Gastrocnemius medialis (tissue), 4 donors: ENCODE results near the gene NKX1-1. TPM values are rescaled to one million over a fixed set of nuclear protein-coding genes. Genes with fewer than 3 reads are reported as not detected.

Experiments used
- ATAC-seq, 2 donors: fragments of 150-250 bp; one replicate each; pipeline ENCODE4 v1.9.1; 2016
- DNase-seq, 2 donors: peaks; one replicate each; pipeline ENCODE4 v3.0.0-alpha.2; 2019
- H3K27ac ChIP-seq, 4 donors: fragments of 200-600 bp; sonication (generic); 1 replicate in 1 of 4; 2 replicates in 3 of 4; pipeline ENCODE4 v1.5.1; 2016 to 2018; ENCODE audit warnings: mild to moderate bottlenecking in 2 of 4, moderate library complexity in 1 of 4
- H3K27me3 ChIP-seq, 3 donors: fragments of 200-600 bp; sonication (generic) in 2 of 3; 1 replicate in 1 of 3; 2 replicates in 2 of 3; pipeline versions ENCODE4 v1.5.1 to v1.6.0; 2016 to 2019; ENCODE audit warnings: mild to moderate bottlenecking in 1 of 3, moderate library complexity in 1 of 3
- H3K36me3 ChIP-seq, 2 donors: fragments of 200-600 bp; sonication (generic) in 1 of 2; one replicate each; pipeline ENCODE4 v1.5.1; 2017 to 2018
- H3K4me1 ChIP-seq, 2 donors: fragments of 200-600 bp; sonication (generic) in 1 of 2; one replicate each; pipeline ENCODE4 v1.5.1; 2016 to 2017; ENCODE audit warnings: mild to moderate bottlenecking in 2 of 2
- H3K4me3 ChIP-seq, 4 donors: fragments of 200-600 bp; sonication (generic) in 3 of 4; 1 replicate in 1 of 4; 2 replicates in 3 of 4; pipeline ENCODE4 v1.5.1; 2016 to 2019; ENCODE audit warnings: mild to moderate bottlenecking in 2 of 4
- H3K9me3 ChIP-seq, 3 donors: fragments of 200-600 bp; sonication (generic) in 2 of 3; 1 replicate in 1 of 3; 2 replicates in 2 of 3; pipeline ENCODE4 v1.5.1; 2016 to 2019
- POLR2A ChIP-seq, 2 donors: fragments of 450-650 bp; IDR thresholded peaks; one replicate each; pipeline ENCODE4 v1.6.1; 2017; ENCODE audit warnings: antibody characterized with exemption in 2 of 2, mild to moderate bottlenecking in 2 of 2, moderate library complexity in 2 of 2
- in situ Hi-C, 4 donors: fragments of 200-750 bp; cut with MboI; loops; one replicate each; pipeline versions ENCODE4 v1.15.0 to v1.8.0; 2017; ENCODE audit warnings: low sequenced_read_pairs in 4 of 4
- intact Hi-C: fragments of 100-400 bp; cut with DNase I; formaldehyde crosslinking; loops from one replicate; pipeline ENCODE4 v1.15.1; 2023; ENCODE audit warnings: low total_unique reads
- total RNA-seq, 4 donors: library from RNA; depleted of rRNA; stranded (reverse); fragments of >200 nt; gene quantifications; one replicate each; pipeline versions ENCODE4 v1.1.0 to v1.2.3, GENCODE V29; 2016
- TF ChIP-seq, protein P1 (sequence below), 5 experiments: fragments of 450-650 bp in 3 of 5; fragments of 200-600 bp in 2 of 5; sonication (generic) in 2 of 5; IDR thresholded peaks in 4 of 5; conservative IDR thresholded peaks in 1 of 5; 1 replicate in 4 of 5; 2 replicates in 1 of 5; pipeline ENCODE4 v1.5.1; 2016 to 2019; ENCODE audit warnings: antibody characterized with exemption in 5 of 5, mild to moderate bottlenecking in 3 of 5, moderate library complexity in 3 of 5

NKX1-1 gene
- total RNA-seq, 4 donors from 2014 or later, result not detected

GRCh38 chr4:1451106-1451751, 45.0 kb upstream of the NKX1-1 start:
- ATAC-seq, result no peak
- in situ Hi-C loops (no loop called here), intact Hi-C loops (no loop called here)
- Histone ChIP-seq H3K4me1 (no peaks in the 10 kb centered on the region), H3K4me3 (no peak overlapping the region), H3K9me3 (no peaks in the 10 kb centered on the region), H3K27ac (no peak overlapping the region), H3K27me3 (peaks cover 4 to 22% (median 8%) of the 10 kb centered on the region in 3 donors), H3K36me3 (no peaks in the 10 kb centered on the region)
- TF ChIP-seq, protein P1, sequence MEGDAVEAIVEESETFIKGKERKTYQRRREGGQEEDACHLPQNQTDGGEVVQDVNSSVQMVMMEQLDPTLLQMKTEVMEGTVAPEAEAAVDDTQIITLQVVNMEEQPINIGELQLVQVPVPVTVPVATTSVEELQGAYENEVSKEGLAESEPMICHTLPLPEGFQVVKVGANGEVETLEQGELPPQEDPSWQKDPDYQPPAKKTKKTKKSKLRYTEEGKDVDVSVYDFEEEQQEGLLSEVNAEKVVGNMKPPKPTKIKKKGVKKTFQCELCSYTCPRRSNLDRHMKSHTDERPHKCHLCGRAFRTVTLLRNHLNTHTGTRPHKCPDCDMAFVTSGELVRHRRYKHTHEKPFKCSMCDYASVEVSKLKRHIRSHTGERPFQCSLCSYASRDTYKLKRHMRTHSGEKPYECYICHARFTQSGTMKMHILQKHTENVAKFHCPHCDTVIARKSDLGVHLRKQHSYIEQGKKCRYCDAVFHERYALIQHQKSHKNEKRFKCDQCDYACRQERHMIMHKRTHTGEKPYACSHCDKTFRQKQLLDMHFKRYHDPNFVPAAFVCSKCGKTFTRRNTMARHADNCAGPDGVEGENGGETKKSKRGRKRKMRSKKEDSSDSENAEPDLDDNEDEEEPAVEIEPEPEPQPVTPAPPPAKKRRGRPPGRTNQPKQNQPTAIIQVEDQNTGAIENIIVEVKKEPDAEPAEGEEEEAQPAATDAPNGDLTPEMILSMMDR (IDR thresholded peaks at IDR 0.05 in 4 of 5, conservative IDR thresholded peaks at IDR 0.05 in 1 of 5), result no peak
- no peak for TF ChIP-seq POLR2A (IDR thresholded peaks at IDR 0.05)
- no peak for DNase-seq

GRCh38 chr4:1449833-1450741, 43.8 kb upstream of the NKX1-1 start:
- ATAC-seq (no peak), DNase-seq (no peak)
- Histone ChIP-seq H3K27ac (no peak overlapping the region), H3K36me3 (no peaks in the 10 kb centered on the region), H3K4me1 (no peaks in the 10 kb centered on the region), H3K9me3 (no peaks in the 10 kb centered on the region), H3K4me3 (no peak overlapping the region), H3K27me3 (peaks cover 4 to 22% (median 8%) of the 10 kb centered on the region in 3 donors)
- intact Hi-C loops (no loop called here), in situ Hi-C loops (no loop called here)
- TF ChIP-seq POLR2A (IDR thresholded peaks at IDR 0.05), result no peak
- TF ChIP-seq, protein P1 (IDR thresholded peaks at IDR 0.05 in 4 of 5, conservative IDR thresholded peaks at IDR 0.05 in 1 of 5), result no peak

GRCh38 chr4:1449475-1449832, 43.2 kb upstream of the NKX1-1 start:
- H3K27ac ChIP-seq, result no peak overlapping the region
- ATAC-seq, result no peak
- no peaks in the 10 kb centered on the region for H3K9me3 ChIP-seq
- no peaks in the 10 kb centered on the region for H3K4me1 ChIP-seq
- intact Hi-C loops, result no loop called here
- H3K36me3 ChIP-seq, result no peaks in the 10 kb centered on the region
- no peak overlapping the region for H3K4me3 ChIP-seq
- in situ Hi-C loops, result no loop called here
- no peak for DNase-seq
- TF ChIP-seq, protein P1 (IDR thresholded peaks at IDR 0.05 in 4 of 5, conservative IDR thresholded peaks at IDR 0.05 in 1 of 5), result no peak
- TF ChIP-seq POLR2A (IDR thresholded peaks at IDR 0.05), result no peak
- H3K27me3 ChIP-seq, result peaks cover 4 to 22% (median 8%) of the 10 kb centered on the region in 3 donors

GRCh38 chr4:1448589-1449420, 42.6 kb upstream of the NKX1-1 start:
- H3K4me1 ChIP-seq, result no peaks in the 10 kb centered on the region
- DNase-seq, result no peak

More at GRCh38 chr4:1448589-1449420, 42.6 kb upstream of the NKX1-1 start:
- Histone ChIP-seq H3K27ac (no peak overlapping the region), H3K9me3 (no peaks in the 10 kb centered on the region), H3K4me3 (no peak overlapping the region), H3K27me3 (peaks cover 4 to 22% (median 8%) of the 10 kb centered on the region in 3 donors), H3K36me3 (no peaks in the 10 kb centered on the region)
- no peak for ATAC-seq
- intact Hi-C loops (no loop called here), in situ Hi-C loops (no loop called here)
- TF ChIP-seq POLR2A (IDR thresholded peaks at IDR 0.05), result no peak
- TF ChIP-seq, protein P1 (IDR thresholded peaks at IDR 0.05 in 4 of 5, conservative IDR thresholded peaks at IDR 0.05 in 1 of 5), result no peak
